H7 (cell line): Measurements from ENCODE around the gene PFDN6. TPM values are rescaled to one million over a fixed set of nuclear protein-coding genes. Genes with fewer than 3 reads are reported as not detected.
"Not testable (repeated sequence)": the region's sequence is repeated elsewhere in the genome, so short reads cannot be mapped to it uniquely, and the experiment has no call there.

Experiments used
- DNase-seq: peaks from one replicate; pipeline ENCODE4 v3.0.0; 2012
- H3K27me3 ChIP-seq: 2 replicates; pipeline ENCODE4 v1.6.0; 2011; ENCODE audit warnings: mild to moderate bottlenecking, low read length; ENCODE audit not compliant: control insufficient read depth, insufficient read depth
- H3K36me3 ChIP-seq: replicated peaks from 2 replicates; pipeline ENCODE4 v1.5.1; 2011; ENCODE audit warnings: low read length; ENCODE audit not compliant: control insufficient read depth, insufficient read depth
- H3K4me3 ChIP-seq: 2 replicates; pipeline ENCODE4 v1.5.1; 2011; ENCODE audit warnings: low read depth, mild to moderate bottlenecking, control low read depth, low read length, moderate library complexity; ENCODE audit not compliant: insufficient read depth
- total RNA-seq: library from RNA; depleted of rRNA; stranded (reverse); fragments of >200 nt; shearing (Covaris generic); gene quantifications from 2 replicates; pipeline ENCODE4 v1.2.3, GENCODE V29; 2014

Gene PFDN6
- total RNA-seq, 1 experiment from 2014 or later, result 87.9 TPM

DNA sequence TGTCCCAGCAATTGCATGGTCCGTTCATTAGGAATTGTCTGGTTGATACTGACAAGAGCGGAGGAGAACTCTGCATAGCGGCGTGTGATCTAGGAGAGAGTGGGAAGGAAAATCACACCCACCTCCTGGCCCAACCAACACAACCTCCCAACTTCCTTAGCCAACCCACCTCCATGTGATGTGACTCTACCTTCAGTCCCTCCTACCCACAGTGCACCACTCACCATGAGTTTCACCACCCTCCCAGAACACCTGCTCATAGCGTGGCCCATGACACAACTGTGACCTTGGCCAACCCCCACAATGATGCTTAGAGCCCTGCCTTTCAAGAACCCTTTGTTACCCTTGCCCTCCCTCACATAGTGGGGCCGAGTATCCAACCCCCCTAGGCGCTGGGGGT lies 25.4 kb upstream of the PFDN6 start:
- Histone ChIP-seq H3K4me3 (no peak overlapping the region), H3K36me3 (peaks cover 27% of the 10 kb centered on the region), H3K27me3 (no peaks in the 10 kb centered on the region)
- DNase-seq, result no peak

DNA sequence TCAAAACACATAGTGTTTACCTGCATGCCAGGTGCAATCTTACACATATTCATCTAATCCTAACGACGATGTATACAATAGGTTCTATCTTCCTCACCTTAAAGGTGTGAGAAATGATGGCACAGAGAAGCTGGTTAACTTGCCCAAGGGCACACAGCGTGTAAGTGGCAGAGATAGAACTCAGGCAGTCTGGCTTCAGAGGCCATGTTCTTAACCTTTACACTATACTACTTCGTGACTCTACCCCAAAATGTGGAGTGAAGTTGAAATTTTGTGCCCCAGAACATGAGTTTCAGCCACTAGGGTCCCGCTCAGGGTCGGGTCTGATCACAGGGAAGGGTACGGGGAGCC lies 18.3 kb upstream of the PFDN6 start:
- DNase-seq, result no peak
- H3K27me3 ChIP-seq, result no peaks in the 10 kb centered on the region
- H3K4me3 ChIP-seq, result peak overlapping the region; percentile 97
- peaks cover 51% of the 10 kb centered on the region for H3K36me3 ChIP-seq

DNA sequence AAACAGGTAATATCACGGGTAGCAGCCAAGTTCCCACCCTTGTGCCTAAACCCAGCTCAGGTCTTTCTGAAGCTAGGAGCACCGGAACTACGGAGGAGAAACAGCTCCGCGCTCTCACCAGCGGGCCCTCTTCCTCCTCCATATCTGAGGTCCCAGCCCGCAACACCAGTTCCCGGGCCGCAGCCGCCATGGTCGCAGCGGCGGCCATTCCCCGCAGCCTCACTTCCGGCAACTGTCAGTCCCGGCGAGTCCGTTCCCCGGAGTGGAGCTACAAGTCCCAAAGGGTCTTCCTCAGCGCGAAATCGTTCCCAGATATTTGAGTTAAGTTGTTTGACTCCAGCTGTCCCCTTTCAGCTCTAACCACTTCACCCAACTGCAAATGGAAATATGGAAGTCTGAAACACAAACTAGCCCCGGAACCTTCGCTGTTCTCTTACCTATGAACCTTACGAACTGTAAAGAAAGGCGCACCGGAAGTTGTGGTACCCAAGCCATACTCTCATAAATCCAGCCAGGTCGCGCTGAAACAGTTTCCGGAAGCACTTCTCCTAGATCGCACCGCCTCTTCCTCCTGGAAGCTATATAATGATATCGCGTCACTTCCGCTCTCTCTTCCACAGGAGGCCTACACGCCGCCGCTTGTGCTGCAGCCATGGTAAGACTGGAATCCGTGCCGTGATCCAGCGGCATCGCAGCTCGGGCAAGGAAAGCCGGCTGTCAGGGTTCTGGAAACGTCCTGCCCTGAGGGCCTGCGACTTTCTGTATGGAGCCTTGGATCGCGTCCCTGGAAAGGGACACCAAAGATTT lies 17.7 kb upstream of the PFDN6 start, which contains the start of the genes RPS18 and VPS52:
Gene RPS18 (plus strand): TSS at position 608 of the 807 bp plus-strand sequence. CDS start 45 bp downstream, at position 653.
Gene VPS52 (minus strand): TSS at position 409 of the 807 bp plus-strand sequence. CDS start 201 bp downstream, at position 208.
- peak; percentile 92 for DNase-seq
- peak within 1 kb of the TSS; percentile 97 for H3K4me3 ChIP-seq
- no peaks in the 10 kb centered on the region for H3K27me3 ChIP-seq
- peaks cover 51% of the 10 kb centered on the region for H3K36me3 ChIP-seq

DNA sequence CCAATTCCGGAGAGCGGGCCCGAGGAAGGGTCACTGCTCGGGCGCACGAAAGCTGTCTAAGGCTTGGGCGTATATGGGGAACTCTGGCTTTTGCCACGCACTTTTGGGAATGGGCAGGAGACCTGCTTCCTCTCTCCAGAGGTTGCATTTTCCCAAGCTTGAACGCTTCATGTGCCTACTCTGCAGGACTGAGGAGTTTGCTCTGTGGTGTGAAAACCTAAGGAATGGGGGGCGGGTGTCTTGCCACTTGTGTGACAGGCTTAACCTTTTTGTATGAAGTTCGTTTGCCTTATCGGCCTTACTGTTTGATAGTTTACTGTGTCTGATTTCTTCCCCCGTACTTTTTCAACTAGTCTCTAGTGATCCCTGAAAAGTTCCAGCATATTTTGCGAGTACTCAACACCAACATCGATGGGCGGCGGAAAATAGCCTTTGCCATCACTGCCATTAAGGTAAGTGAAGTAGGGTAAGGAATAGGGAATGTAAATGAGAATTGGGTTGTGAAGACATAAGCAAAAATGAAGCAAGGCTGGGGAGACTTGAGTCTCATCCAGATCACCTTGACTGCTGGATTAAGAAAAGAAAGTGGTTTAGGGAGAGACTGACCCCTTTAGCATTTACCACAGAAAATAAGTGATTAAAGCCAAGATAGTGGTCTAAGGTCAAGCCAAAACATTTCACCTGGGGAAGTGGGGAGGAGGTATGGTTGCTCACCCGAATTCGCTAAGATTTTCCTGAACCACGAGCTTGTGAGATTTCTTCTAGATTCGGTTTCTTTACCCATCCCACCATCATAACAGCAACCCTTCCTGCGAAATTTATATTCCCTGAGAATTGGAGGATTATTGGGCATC lies 16.9 kb upstream of the PFDN6 start:
- peaks cover 47% of the 10 kb centered on the region for H3K36me3 ChIP-seq
- no peak for DNase-seq
- H3K4me3 ChIP-seq, result peak overlapping the region; percentile 97

DNA sequence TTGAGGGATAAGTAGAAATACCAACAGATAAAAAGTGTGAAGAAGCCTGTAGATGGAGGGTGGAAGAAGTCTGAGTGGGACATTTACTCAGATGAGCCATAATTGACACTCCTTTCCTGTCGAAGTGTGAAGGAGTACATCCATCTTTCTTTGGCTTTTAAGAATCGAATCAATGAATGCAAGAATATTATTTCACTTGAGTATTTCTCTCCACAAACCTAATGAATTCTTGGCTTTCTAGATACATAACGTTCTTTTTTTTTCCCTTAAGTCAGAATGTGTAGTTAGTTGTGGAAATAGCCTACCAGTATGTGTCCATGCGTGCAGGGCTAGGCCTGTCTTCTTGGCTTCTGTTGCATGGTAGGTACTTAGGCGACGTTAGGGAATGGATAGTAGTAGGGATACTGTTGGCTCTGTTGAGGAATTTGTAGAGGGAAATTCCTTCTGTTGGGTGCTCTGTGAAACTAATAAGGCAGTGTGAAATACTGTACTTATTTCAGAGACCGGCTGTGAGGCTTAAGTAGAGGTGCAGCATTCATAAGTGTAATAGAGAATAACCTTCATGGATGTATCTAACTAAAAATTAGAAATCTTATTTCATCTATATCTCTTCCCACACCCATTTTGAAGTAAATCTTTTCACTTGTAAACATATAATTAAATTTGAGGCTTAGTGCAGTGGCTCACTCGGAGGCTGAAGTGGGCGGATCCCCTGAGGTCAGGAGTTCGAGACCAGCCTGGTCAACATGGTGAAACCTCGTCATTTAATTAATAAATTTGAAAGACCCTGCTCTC lies 16.1 kb upstream of the PFDN6 start:
- no peak for DNase-seq
- H3K4me3 ChIP-seq, result peak overlapping the region; percentile 97
- H3K27me3 ChIP-seq, result no peaks in the 10 kb centered on the region
- peaks cover 40% of the 10 kb centered on the region for H3K36me3 ChIP-seq

More for the DNA sequence above, 16.9 kb upstream of the PFDN6 start:
- no peaks in the 10 kb centered on the region for H3K27me3 ChIP-seq

DNA sequence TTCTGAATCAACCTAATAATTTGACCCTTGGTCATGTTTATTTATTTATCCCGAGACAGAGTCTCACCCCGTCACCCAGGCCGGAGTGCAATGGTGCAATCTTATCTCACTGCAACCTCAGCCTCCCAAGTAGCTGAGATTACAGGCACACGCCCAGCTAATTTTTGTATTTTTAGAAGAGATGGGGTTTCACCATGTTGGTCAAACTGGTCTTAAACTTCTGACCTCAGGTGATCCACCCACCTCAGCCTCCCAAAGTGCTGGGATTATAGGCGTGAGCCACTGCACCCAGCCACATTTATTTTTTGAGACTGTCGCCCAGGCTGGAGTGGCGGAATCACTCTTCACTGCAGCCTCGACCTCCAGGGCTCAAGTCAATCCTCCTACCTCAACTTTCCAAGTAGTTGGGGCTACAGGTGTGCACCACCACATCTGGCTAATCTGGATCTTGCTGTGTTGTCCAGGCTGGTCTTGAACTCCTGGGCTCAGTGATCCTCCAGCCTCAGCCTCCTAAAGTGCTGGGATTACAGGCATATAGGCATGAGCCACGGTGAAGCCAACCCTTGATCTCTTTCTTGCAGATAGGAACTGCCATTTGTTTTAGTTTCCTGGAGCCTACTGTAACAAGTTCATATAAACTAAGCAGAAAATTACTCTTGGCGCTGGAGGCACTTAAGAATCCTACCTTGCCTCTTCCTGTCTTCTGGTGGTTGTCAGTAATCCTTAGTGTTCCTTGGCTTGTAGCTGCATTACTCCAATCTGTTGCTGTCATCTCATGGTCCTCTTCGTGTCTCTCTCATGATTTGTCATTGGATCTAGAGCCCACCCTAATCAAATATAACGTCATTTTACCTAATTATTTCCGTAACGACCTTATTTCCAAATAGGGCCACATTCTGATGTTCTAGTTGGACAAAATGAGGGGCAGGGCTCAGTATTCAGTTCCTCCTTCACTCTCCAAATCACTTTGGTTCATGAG lies 15.2 kb upstream of the PFDN6 start:
- Histone ChIP-seq H3K4me3 (peak overlapping the region; percentile 97; the same call in 1 of the 2 replicates), H3K36me3 (peaks cover 40% of the 10 kb centered on the region), H3K27me3 (no peaks in the 10 kb centered on the region)
- no peak for DNase-seq

DNA sequence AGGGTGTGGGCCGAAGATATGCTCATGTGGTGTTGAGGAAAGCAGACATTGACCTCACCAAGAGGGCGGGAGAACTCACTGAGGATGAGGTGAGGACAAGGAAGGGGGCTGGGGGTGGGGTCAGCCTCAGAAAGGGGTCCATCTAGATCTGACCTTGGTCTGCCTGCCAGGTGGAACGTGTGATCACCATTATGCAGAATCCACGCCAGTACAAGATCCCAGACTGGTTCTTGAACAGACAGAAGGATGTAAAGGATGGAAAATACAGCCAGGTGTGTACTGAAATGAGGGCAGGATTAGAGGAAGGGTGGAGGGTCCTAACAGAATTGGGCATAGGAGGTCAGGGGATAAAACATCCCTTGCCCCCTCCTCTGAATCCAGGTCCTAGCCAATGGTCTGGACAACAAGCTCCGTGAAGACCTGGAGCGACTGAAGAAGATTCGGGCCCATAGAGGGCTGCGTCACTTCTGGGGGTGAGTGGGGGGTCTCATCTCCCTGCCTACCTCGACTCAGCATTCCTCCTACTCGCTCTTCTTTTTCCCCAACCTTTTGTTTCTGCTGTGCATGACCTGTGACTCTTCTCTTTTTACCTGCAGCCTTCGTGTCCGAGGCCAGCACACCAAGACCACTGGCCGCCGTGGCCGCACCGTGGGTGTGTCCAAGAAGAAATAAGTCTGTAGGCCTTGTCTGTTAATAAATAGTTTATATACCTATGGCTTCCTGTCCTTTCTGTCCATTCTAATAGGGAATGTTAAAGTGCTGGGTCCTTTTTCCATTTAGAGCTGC lies 13.4 kb upstream of the PFDN6 start:
- not testable (repeated sequence) for H3K27me3 ChIP-seq
- H3K36me3 ChIP-seq, result peaks cover 40% of the 10 kb centered on the region
- peak; percentile 49 for DNase-seq
- peak overlapping the region; percentile 72 for H3K4me3 ChIP-seq

DNA sequence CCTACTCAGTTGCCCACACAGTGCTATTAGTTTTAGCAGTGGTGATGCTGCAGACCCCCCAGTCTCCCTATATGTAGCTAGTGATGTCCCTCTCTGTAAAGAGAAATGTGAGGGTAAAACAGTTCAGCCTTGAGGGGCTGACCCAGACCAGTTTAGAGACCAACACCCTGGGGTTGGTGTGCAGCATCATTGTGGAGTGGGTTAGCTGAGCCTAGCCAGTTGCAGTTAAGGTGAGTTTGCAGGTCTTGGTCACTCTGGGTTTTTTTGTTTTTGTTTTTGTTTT lies 12.9 kb upstream of the PFDN6 start:
- Histone ChIP-seq H3K27me3 (no peaks in the 10 kb centered on the region), H3K4me3 (peak overlapping the region; percentile 72), H3K36me3 (peaks cover 40% of the 10 kb centered on the region)
- DNase-seq, result peak; percentile 61

DNA sequence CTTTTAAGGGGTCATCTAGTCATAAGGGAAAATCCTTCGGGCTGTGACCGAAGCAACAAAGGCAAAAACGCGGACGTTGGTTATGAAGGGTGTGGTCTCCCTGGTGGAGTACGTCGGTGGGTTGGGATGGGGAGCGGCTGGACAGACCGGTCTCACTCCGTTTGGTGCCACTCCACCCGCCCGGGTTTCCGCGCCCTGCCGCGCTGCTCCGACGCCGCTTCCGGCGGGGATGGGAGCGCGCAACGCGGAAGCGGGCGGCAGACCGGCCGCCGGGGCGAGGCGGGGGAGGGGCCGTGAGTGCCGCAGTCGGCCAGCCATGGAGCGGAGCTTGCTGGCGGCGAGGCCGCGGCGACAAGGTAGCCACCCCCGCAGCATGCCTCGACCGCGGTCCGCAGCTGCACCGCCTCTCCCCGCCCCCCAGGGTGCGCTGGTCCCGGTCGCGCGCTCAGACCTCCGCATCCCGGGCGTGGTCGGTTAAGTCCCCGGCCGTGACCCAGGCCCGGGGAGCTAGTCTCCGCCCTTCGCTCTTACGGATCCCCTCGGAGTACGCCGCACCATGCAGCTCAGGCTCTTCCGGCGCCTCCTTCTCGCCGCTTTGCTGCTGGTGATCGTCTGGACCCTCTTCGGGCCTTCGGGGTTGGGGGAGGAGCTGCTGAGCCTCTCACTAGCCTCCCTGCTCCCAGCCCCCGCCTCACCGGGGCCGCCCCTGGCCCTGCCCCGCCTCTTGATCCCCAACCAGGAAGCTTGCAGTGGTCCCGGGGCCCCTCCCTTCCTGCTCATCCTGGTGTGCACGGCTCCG lies 12.3 kb upstream of the PFDN6 start, which contains the start of gene B3GALT4:
Gene B3GALT4 (plus strand): TSS at position 260 of the 799 bp plus-strand sequence. CDS start 297 bp downstream, at position 557.
- no peaks in the 10 kb centered on the region for H3K27me3 ChIP-seq
- DNase-seq, result peak; percentile 98
- H3K4me3 ChIP-seq, result peak within 1 kb of the TSS; percentile 72
- H3K36me3 ChIP-seq, result peaks cover 40% of the 10 kb centered on the region

DNA sequence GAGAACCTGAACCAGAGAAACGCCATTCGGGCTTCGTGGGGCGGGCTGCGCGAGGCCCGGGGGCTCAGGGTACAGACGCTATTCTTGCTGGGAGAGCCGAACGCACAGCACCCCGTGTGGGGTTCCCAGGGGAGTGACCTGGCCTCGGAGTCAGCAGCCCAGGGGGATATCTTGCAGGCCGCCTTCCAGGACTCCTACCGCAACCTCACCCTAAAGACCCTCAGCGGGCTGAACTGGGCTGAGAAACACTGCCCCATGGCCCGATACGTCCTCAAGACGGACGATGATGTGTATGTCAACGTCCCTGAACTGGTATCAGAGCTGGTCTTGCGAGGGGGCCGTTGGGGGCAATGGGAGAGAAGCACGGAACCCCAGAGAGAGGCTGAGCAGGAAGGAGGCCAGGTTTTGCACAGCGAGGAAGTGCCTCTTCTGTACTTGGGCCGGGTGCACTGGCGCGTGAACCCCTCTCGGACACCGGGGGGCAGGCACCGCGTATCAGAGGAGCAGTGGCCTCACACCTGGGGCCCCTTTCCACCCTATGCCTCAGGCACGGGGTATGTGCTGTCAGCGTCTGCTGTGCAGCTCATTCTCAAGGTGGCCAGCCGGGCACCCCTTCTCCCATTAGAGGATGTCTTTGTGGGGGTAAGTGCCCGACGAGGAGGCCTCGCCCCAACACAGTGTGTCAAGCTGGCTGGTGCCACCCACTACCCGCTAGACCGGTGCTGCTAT lies 11.6 kb upstream of the PFDN6 start:
- peaks cover 37% of the 10 kb centered on the region for H3K36me3 ChIP-seq
- H3K27me3 ChIP-seq, result no peaks in the 10 kb centered on the region
- DNase-seq, result peak; percentile 82
- H3K4me3 ChIP-seq, result peak overlapping the region; percentile 72

DNA sequence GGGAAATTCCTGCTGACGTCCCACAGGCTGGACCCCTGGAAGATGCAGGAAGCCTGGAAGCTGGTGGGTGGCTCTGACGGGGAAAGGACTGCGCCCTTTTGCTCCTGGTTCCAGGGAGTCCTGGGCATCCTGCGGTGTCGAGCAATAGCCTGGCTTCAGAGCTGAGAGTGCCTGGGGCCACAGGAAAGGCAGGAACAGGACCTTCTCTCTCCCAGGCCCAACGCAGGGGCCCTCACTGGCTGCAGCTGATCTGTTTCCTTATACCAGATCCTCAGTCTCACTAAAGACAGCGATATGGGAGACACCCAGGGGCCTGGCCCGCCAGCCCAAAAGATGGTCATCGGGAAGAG lies 11.0 kb upstream of the PFDN6 start:
- peaks cover 31% of the 10 kb centered on the region for H3K36me3 ChIP-seq
- H3K27me3 ChIP-seq, result no peaks in the 10 kb centered on the region
- H3K4me3 ChIP-seq, result peak overlapping the region; percentile 72; the same call in 1 of the 2 replicates
- DNase-seq, result no peak

DNA sequence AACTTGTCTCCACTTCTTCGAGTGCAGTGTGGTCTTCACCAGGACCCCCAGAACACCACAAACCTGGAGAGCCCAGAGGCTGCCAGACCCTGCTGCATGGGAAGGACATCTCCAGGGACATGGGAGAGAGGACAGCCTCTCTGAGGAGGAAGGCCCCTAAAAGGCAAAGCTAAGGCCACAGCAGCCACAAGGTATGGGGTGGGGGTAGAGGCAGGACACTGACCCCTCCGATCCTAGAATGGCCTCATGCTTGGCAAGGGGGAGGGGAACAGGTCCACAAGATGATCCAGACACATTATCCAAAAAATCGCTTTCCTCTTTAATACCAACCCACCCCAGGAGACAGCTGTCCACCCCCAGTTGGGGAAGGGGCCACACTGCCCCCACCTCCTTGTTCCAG lies 10.6 kb upstream of the PFDN6 start:
- H3K4me3 ChIP-seq, result no peak overlapping the region
- peak; percentile 40 for DNase-seq
- peaks cover 30% of the 10 kb centered on the region for H3K36me3 ChIP-seq
- no peaks in the 10 kb centered on the region for H3K27me3 ChIP-seq
